Endothelial cell of umbilical vein (primary cell): ENCODE data around the gene CFAP161.

Source experiments
- JUN ChIP-seq: IDR thresholded peaks from 2 replicates; pipeline ENCODE4 v1.6.1; 2011; ENCODE audit warnings: borderline replicate concordance, low read depth; ENCODE audit not compliant: insufficient read length, insufficient read depth
- POLR2AphosphoS5 ChIP-seq: IDR thresholded peaks from 2 replicates; pipeline ENCODE4 v1.6.1; 2012; ENCODE audit warnings: low read depth, mild to moderate bottlenecking, control low read depth, low read length, moderate library complexity; ENCODE audit not compliant: insufficient read depth
- TF ChIP-seq, protein P1 (sequence below), 2 donors: IDR thresholded peaks; 1 replicate in 1 of 2; 2 replicates in 1 of 2; pipeline ENCODE4 v1.5.1; 2011; ENCODE audit warnings: low read length in 2 of 2, mild to moderate bottlenecking in 2 of 2, moderate library complexity in 2 of 2, control low read depth in 1 of 2, inconsistent platforms in 1 of 2, low read depth in 1 of 2; ENCODE audit not compliant: insufficient read depth in 1 of 2; ENCODE audit errors: extremely low read depth in 1 of 2
- TF ChIP-seq, protein P2 (sequence below): IDR thresholded peaks from 2 replicates; pipeline ENCODE4 v1.6.1; 2011; ENCODE audit not compliant: insufficient read depth, insufficient read length

DNA sequence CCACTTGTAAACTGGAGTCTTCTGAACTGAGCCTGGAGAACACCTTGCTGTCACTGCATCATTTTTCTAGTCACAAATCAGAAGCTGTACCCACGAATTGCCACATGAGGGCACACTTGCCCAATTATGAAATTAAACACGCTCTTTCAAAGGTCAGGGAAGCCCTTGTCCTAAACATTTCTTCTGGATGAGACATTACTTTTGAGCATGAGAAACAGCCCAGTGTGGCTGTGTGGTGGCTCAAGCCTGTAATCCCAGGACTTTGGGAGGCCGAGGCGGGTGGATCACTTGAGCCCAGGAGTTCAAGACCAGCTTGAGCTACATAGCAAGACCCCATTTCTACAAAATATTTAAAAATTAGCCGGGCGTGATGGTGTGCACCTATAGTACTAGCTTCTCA, 27.5 kb upstream of the CFAP161 start:
- TF ChIP-seq, protein P1, sequence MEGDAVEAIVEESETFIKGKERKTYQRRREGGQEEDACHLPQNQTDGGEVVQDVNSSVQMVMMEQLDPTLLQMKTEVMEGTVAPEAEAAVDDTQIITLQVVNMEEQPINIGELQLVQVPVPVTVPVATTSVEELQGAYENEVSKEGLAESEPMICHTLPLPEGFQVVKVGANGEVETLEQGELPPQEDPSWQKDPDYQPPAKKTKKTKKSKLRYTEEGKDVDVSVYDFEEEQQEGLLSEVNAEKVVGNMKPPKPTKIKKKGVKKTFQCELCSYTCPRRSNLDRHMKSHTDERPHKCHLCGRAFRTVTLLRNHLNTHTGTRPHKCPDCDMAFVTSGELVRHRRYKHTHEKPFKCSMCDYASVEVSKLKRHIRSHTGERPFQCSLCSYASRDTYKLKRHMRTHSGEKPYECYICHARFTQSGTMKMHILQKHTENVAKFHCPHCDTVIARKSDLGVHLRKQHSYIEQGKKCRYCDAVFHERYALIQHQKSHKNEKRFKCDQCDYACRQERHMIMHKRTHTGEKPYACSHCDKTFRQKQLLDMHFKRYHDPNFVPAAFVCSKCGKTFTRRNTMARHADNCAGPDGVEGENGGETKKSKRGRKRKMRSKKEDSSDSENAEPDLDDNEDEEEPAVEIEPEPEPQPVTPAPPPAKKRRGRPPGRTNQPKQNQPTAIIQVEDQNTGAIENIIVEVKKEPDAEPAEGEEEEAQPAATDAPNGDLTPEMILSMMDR (IDR thresholded peaks at IDR 0.05; ENCODE audit: extremely low read depth in 1 of 2, insufficient read depth in 1 of 2, low read depth in 1 of 2, low read length in 2 of 2), result peak; percentile 66 to 73
- TF ChIP-seq POLR2AphosphoS5, result no peak
- no peak for TF ChIP-seq JUN
- TF ChIP-seq, protein P2, sequence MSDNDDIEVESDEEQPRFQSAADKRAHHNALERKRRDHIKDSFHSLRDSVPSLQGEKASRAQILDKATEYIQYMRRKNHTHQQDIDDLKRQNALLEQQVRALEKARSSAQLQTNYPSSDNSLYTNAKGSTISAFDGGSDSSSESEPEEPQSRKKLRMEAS, result no peak
